Activated CD4-positive, CD25-positive, alpha-beta regulatory T cell treated with anti-CD3 and anti-CD28 coated beads, Interleukin-2, amount 50 U/mL, for 24 hours (primary cell): ENCODE data around the gene ATF7.
"Not testable (repeated sequence)": the region's sequence is repeated elsewhere in the genome, so short reads cannot be mapped to it uniquely, and the experiment has no call there.

Experiments
- ATAC-seq, 2 donors: fragments of 150-1000 bp; cut with Tn5 transposase; one replicate each; pipeline ENCODE4 v1.10.0; 2021; ENCODE audit warnings: mild to moderate bottlenecking in 1 of 2, moderate library complexity in 1 of 2

ATF7 gene

DNA sequence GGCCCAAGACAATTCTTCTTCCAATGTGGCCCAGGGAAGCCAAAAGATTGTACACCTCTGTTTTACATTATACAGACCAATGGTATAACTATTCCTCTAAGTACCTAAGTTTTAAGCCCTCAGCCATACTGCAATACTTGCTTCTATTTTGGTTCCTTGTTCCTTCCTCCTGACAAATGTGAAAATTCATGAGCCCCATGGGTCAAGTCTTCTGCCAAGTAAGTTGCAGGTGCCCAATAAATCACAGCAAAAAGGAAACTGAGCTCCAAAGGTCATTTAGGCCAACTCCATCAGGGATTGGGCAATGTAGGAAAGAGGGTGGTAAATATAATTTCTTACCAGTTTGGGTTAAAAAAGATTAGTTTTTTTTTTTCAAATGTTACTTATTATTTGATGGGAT lies 61.2 kb downstream of the ATF7 start:
- ATAC-seq: no peak

DNA sequence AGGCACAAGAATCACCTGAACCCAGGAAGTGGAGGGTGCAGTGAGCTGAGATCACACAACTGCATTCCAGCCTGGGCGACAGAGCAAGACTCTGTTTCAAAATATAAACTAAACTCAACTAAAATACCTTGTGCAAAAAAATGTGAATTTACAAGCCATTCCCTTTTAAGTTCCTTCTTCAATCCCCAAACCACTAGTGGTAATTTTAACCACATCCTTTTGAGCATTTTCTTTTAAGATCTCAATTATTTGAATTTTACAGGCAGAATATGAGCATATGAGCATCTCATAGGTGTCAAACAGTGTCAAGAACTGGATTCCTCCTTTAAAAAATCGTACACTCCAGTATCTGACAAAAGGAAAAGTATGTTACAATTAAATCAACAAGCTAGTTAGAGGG lies 61.9 kb downstream of the ATF7 start:
- no peak for ATAC-seq

GRCh38 chr12:53563452-53564028 lies 62.6 kb downstream of the ATF7 start:
- no peak for ATAC-seq

DNA sequence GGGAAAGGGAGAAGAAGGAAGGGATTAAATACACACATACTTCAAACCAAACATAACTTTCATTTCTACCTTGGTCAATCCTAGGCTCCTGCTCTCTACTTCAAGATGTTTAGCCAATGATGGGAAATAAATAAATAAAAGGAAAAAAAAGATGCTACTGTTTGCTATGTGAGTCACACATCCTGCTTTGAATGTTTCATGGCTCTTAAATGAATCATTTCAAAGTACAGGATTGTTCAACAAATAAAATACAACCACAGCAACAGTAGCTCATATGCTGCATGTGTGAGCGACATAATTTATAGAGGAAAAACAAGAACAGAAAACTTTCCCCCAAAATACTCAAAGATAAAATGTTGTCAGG lies 64.6 kb downstream of the ATF7 start:
- peak; percentile 38 to 55 for ATAC-seq

- no peak for ATAC-seq
Observed at GRCh38 chr12:53560912-53561589, 65.1 kb downstream of the ATF7 start.

GRCh38 chr12:53560351-53560750 lies 65.8 kb downstream of the ATF7 start:
- no peak for ATAC-seq

DNA sequence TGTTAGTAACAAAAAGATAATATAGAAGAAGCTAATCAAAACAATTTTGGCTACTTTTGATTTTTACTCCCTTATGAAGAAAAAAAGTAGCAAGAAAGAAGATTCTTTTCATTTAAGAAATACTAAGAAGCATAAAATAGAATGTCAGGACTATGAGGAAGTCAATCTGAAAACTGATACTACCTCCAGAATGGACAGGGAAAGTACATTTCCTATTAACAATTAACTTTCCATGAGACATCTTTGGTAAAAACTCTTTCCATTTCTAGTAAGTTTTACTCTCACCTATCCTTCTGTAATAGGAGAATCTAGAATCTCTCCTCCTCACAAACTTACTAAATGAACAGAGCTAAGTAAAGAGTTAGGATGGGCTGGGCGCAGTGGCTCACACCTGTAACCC lies 67.6 kb downstream of the ATF7 start:
- no peak for ATAC-seq

DNA sequence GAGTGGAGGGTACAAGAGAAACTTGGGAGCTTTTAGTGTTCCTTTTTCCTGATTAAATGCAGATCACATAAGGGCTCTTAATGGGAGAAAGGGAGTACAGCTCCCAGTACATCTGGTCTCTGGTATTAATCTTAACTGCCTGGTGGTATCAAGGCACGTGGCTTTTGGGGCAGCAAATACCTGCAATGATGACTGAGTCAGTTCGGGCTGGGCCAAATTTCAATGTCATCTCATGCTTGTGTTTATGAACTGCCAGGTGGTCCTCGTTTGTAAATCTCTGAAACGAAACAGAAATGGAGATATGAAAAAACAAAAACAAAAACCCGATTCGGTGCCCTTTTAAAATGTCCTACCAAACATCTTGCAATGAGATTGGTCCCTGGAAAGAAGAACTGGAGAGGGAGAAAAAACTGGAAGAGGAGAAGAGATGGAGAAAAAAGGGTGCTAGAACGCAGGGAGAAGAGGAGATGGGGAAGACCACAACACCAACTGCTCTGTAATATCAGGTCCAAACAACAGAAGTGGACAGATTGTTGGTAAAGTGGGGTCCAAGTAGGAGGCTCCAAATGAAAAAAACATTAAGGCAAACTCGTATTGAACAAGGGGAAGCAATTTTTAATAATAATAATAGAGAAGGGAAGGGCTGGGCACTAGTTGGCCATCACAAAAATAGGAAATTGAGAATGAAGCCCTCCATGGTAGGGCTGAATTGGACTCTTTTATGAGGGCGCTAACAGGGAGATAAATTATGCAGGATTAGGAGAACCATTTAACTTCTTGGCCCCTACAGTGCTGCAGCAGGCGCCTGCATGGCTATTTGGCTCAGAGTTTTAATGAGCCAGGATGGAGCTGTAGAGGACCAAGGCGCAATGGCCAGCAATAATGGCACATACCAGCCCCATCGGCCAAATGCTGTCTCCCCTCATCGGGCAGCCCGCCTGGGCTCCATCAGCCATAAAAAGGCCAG lies 73.5 kb downstream of the ATF7 start:
- no peak for ATAC-seq

DNA sequence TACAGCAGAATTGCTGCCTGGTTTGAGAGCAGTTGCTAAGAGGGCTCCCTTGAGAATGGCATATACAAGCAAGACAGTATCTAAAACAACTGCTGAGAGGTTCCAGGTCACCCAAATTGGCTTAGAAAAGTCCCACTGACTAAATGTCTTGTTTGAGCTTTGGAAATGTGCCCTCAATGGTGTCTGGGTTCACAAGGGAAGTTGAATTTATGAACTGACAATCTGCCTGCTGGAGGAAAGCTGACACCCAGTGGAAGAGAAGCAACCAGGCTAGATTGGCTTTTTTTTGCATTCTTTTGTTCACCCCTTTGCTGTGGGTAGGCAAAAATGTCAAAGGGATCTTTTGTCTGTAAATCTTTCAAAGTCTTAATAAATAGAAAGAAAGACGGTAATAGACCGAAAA lies 74.3 kb downstream of the ATF7 start:
- no peak for ATAC-seq

GRCh38 chr12:53550595-53550994 lies 75.6 kb downstream of the ATF7 start:
- ATAC-seq: no peak

DNA sequence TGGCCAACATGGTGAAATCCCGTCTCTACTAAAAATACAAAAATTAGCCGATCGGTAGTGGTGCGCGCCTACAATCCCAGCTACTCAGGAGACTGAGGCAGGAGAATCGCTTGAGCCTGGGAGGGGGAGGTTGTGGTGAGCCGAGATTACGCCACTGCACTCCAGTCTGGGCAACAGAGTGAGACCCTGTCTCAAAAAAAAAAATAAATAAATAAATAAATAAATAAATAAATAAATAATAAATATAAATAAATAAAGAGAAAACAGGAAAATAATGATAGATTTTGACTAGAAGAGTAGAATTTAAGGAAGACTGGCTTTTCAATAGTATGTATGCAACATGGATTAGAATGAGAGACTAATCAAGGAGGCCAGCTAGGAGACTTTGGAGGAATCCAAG lies 76.1 kb downstream of the ATF7 start:
- ATAC-seq: not testable (repeated sequence)

- ATAC-seq: not testable (repeated sequence)
Observed at GRCh38 chr12:53548354-53548753, 77.8 kb downstream of the ATF7 start.

GRCh38 chr12:53543539-53543938 lies 82.6 kb downstream of the ATF7 start:
- peak; percentile 97 for ATAC-seq

DNA sequence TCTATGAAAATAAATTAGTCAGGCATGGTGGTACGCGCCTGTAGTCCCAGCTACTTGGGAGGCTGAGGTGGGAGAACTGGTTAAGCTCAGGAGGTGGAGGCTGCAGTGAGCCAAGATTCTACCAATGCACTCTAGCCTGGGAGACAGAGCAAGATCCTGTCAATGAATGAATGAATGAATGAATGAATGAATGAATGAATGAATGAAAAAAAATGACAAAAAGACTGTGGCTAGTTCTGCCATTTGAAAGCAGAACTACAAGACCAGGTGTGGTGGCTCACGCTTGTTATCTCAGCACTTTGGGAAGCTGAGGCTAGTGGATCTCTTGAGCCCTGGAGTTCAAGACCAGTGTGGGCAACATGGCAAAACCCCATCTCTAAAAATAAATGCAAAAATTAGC lies 86.7 kb downstream of the ATF7 start:
- ATAC-seq: no peak

GRCh38 chr12:53538209-53538689 lies 87.9 kb downstream of the ATF7 start:
- ATAC-seq: no peak

- ATAC-seq: no peak
Observed at GRCh38 chr12:53536962-53537361, 89.2 kb downstream of the ATF7 start.

GRCh38 chr12:53533471-53533870 lies 92.7 kb downstream of the ATF7 start:
- ATAC-seq: no peak

- no peak for ATAC-seq
Observed at GRCh38 chr12:53532524-53533445, 93.4 kb downstream of the ATF7 start.

DNA sequence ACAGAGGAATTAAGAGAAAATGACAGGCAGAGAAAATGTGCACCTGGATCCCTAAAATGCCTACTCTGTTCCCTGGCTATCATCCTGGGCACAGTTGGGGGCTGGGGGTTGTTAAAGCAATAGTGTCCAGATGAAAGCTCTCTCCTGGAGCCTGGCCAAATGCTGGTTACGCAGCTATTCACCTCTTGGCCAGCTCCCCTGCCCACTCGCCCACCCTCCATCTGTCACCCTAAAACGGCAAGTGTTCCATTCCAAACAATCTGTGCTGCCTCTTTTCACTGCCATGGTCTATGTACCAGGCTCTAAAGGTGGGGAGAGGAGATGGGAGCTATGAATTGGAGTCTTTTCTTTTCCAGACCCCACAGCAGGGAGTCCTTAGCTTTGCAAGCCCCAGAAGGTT lies 94.2 kb downstream of the ATF7 start:
- no peak for ATAC-seq

GRCh38 chr12:53530920-53531319 lies 95.3 kb downstream of the ATF7 start:
- no peak for ATAC-seq

DNA sequence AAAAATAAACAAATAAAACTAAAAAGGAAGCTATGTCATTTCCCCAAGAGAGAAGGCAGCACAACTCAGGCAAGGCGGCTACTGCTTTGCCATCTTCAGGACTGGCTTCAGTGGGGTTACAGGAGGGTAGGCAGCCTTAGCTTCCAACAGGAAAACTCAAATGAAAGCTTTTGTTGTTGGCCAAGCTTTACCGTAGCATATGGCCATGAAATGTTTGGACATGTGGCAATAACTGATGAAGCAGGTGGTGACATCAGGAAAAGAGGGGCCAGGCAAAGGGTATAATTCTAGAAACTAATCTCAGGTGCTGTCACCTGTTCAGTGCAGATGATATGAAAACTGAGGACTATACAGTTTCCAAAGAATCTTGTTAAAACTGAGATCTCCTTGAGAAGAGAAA lies 96.1 kb downstream of the ATF7 start:
- no peak for ATAC-seq

DNA sequence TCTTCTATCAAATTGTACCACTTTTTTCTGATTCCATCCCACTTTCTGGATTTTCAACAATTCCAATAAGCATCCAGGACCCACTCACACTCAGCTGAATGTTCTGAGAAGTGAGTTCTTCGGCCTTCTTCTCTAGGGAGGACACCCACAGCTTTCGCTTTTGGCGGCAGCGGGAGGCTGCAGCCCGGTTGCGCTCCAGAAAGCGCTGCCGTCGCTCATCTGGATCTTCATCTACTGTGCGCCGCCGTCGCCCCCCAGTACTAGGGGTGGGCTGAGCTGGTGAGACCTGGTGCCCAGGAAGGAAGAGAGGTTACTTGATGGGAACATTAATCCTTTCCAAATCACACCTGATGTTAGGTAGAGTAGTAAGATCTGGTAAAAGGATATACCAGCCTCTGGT lies 101.7 kb downstream of the ATF7 start:
- no peak for ATAC-seq

DNA sequence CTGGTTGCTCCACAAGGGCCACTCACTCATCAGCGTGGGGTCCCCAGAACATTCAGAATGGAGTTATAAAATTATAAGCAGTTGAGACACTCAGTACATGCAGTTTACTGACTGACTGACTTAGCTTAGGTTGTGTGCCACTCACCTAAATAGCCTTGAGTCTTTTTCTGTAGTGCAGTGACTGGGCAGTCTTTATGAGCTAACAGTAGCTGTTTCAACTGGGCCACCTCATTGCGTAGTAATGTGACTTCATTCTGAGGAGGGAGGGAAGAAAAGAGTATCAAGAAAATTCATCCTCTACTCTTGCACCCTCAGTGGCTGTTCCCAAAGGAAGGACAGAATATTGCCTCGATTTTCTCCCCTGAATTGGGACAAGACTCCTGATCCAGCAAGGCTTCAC lies 103.1 kb downstream of the ATF7 start:
- ATAC-seq: no peak
